Testis (tissue), 2 donors: ENCODE results near the gene PARK7.

ENCODE experiments used
- POLR2A ChIP-seq: fragments of 450-650 bp; IDR thresholded peaks from one replicate; pipeline ENCODE4 v1.6.1; 2017; ENCODE audit warnings: antibody characterized with exemption, mild to moderate bottlenecking, moderate library complexity
- TF ChIP-seq, protein P1 (sequence below), 3 experiments: fragments of 450-650 bp in 2 of 3; fragments of 200-600 bp in 1 of 3; sonication (generic) in 1 of 3; IDR thresholded peaks; one replicate each; pipeline ENCODE4 v1.5.1; 2016 to 2019; ENCODE audit warnings: antibody characterized with exemption in 3 of 3, mild to moderate bottlenecking in 2 of 3, moderate library complexity in 1 of 3

DNA sequence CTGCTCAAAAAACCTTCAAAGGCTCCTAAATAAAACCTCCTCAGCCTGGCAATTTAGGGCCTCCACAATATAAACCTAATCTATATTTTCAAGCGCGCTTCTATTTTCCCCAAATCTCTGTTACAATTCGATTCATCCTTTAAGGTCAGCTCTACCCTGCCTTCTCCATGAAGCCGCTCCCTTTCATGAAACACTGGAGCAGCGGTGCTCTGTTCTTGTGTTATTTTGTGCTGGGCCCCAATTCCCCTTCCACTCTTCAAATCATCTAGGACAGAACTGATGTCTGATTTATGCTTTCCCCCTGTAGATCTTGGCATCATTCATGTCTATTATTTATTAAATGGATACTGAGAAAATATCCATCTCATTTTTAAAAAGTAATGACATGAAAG is 57.7 kb downstream of the PARK7 start:
- TF ChIP-seq, protein P1, sequence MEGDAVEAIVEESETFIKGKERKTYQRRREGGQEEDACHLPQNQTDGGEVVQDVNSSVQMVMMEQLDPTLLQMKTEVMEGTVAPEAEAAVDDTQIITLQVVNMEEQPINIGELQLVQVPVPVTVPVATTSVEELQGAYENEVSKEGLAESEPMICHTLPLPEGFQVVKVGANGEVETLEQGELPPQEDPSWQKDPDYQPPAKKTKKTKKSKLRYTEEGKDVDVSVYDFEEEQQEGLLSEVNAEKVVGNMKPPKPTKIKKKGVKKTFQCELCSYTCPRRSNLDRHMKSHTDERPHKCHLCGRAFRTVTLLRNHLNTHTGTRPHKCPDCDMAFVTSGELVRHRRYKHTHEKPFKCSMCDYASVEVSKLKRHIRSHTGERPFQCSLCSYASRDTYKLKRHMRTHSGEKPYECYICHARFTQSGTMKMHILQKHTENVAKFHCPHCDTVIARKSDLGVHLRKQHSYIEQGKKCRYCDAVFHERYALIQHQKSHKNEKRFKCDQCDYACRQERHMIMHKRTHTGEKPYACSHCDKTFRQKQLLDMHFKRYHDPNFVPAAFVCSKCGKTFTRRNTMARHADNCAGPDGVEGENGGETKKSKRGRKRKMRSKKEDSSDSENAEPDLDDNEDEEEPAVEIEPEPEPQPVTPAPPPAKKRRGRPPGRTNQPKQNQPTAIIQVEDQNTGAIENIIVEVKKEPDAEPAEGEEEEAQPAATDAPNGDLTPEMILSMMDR (IDR thresholded peaks at IDR 0.05): no peak
- TF ChIP-seq POLR2A: no peak
